MCF 10A (cell line): ENCODE measurements around the gene ZFP36L2. TPM values are rescaled to one million over a fixed set of nuclear protein-coding genes. Genes with fewer than 3 reads are reported as not detected.

Experiments
- BruUV-seq: library from RNA; stranded (reverse); fragments of 400-500 nt; replicated peaks from 2 replicates; lab custom pipeline; 2021; lab: Mats Ljungman, UMichigan
- CTCF ChIA-PET: fragments of 300-600 bp; sonication (Branson Sonifier 250); formaldehyde crosslinking; extraction: SDS; loops from one replicate; lab custom pipeline; 2021; ENCODE audit warnings: antibody characterized with exemption, inconsistent platforms; lab: Yijun Ruan, JAX
- POLR2A ChIA-PET: fragments of 300-600, 350-650 bp; sonication (Branson Sonifier 250); formaldehyde crosslinking; extraction: SDS; loops from one replicate; lab custom pipeline; 2020; ENCODE audit warnings: antibody characterized with exemption, inconsistent platforms; lab: Yijun Ruan, JAX
- DNase-seq: peaks from one replicate; pipeline ENCODE4 v3.0.0-alpha.2; 2018; ENCODE audit not compliant: unreplicated experiment
- H3K27ac Mint-ChIP-seq: one replicate; pipeline ENCODE4 v1.8.0; 2022; ENCODE audit warnings: mild to moderate bottlenecking, low read depth, mixed read lengths; ENCODE audit not compliant: unreplicated experiment
- H3K27me3 Mint-ChIP-seq: one replicate; pipeline ENCODE4 v1.8.0; 2022; ENCODE audit warnings: mixed read lengths; ENCODE audit not compliant: insufficient read depth, unreplicated experiment
- H3K36me3 Mint-ChIP-seq: one replicate; pipeline ENCODE4 v1.8.0; 2022; ENCODE audit warnings: mild to moderate bottlenecking, moderate library complexity, mixed read lengths; ENCODE audit not compliant: insufficient read depth, unreplicated experiment
- H3K4me1 Mint-ChIP-seq: one replicate; pipeline ENCODE4 v1.8.0; 2022; ENCODE audit warnings: mixed read lengths; ENCODE audit not compliant: insufficient read depth, unreplicated experiment
- H3K4me3 Mint-ChIP-seq: one replicate; pipeline ENCODE4 v1.8.0; 2022; ENCODE audit warnings: mild to moderate bottlenecking, moderate library complexity, mixed read lengths; ENCODE audit not compliant: unreplicated experiment
- H3K9me3 Mint-ChIP-seq: one replicate; pipeline ENCODE4 v1.8.0; 2022; ENCODE audit warnings: mixed read lengths; ENCODE audit not compliant: unreplicated experiment
- CTCF ChIP-seq: fragments of 200-600 bp; IDR thresholded peaks from one replicate; pipeline ENCODE4 v1.8.0; 2022; ENCODE audit warnings: antibody characterized with exemption, mild to moderate bottlenecking; ENCODE audit not compliant: unreplicated experiment
- intact Hi-C: fragments of 100-400 bp; cut with micrococcal nuclease; formaldehyde crosslinking; loops from 2 replicates; pipeline ENCODE4 v1.14.1; 2022
- total RNA-seq: library from RNA; stranded (reverse); gene quantifications from 2 replicates; pipeline ENCODE4 v1.2.3, GENCODE V29; 2022

The ZFP36L2 gene
- total RNA-seq, 1 experiment from 2014 or later: 162 TPM

GRCh38 chr2:43233218-43234212 lies 7.1 kb upstream of the ZFP36L2 start:
- ChIA-PET CTCF (interaction anchor here (0.7 to 1.4 kb wide), 2 partner anchors 86 to 286 kb away, joined by 4 to 5 read pairs; no protein-coding TSS in a partner anchor), POLR2A (no interaction called here)

GRCh38 chr2:43230951-43231827 lies 4.8 kb upstream of the ZFP36L2 start:
- H3K4me1 Mint-ChIP-seq: peaks cover 12% of the 10 kb centered on the region
- H3K27me3 Mint-ChIP-seq: no peaks in the 10 kb centered on the region
- BruUV-seq: no TSS peak
- no peak for DNase-seq
- ChIA-PET CTCF (interaction anchor here (0.6 to 1.3 kb wide), 3 partner anchors 59 to 274 kb away, joined by 3 to 8 read pairs (median 3); no protein-coding TSS in a partner anchor), POLR2A (interaction anchor here (1.1 to 5.3 kb wide), 2 partner anchors 12 to 253 kb away, joined by 3 to 33 read pairs; no protein-coding TSS in a partner anchor)
- no peaks in the 10 kb centered on the region for H3K9me3 Mint-ChIP-seq
- peaks cover 56% of the 10 kb centered on the region for H3K36me3 Mint-ChIP-seq
- no peak for TF ChIP-seq CTCF
- H3K4me3 Mint-ChIP-seq: no peak overlapping the region
- intact Hi-C loops: no loop called here
- no peak overlapping the region for H3K27ac Mint-ChIP-seq

More at GRCh38 chr2:43233218-43234212, 7.1 kb upstream of the ZFP36L2 start:
- peaks cover 42% of the 10 kb centered on the region for H3K36me3 Mint-ChIP-seq
- no peak for DNase-seq
- TF ChIP-seq CTCF: no peak
- H3K27me3 Mint-ChIP-seq: no peaks in the 10 kb centered on the region
- H3K4me3 Mint-ChIP-seq: no peak overlapping the region
- no TSS peak for BruUV-seq
- intact Hi-C loops: no loop called here
- no peak overlapping the region for H3K27ac Mint-ChIP-seq
- peaks cover 17% of the 10 kb centered on the region for H3K4me1 Mint-ChIP-seq
- H3K9me3 Mint-ChIP-seq: no peaks in the 10 kb centered on the region

- BruUV-seq: no TSS peak
- no peaks in the 10 kb centered on the region for H3K9me3 Mint-ChIP-seq
- no peak for DNase-seq
- POLR2A ChIA-PET: interaction anchor here (1.3 to 13.3 kb wide), 4 partner anchors 11 to 309 kb away, joined by 3 to 274 read pairs (median 136); no protein-coding TSS in a partner anchor
- H3K4me3 Mint-ChIP-seq: no peak overlapping the region
- intact Hi-C loops: no loop called here
- no peaks in the 10 kb centered on the region for H3K27me3 Mint-ChIP-seq
- CTCF ChIA-PET: interaction anchor here (0.7 to 5.4 kb wide), 24 partner anchors 10 to 434 kb away, joined by 3 to 108 read pairs (median 8); no protein-coding TSS in a partner anchor
- peaks cover 12% of the 10 kb centered on the region for H3K4me1 Mint-ChIP-seq
- H3K36me3 Mint-ChIP-seq: peaks cover 58% of the 10 kb centered on the region
- TF ChIP-seq CTCF: no peak
- H3K27ac Mint-ChIP-seq: no peak overlapping the region
Measured at GRCh38 chr2:43230351-43230885, 4.0 kb upstream of the ZFP36L2 start.
